Measurements from ENCODE around the gene SH3BP4.
A peak's percentile ranks its signal among the peaks of the same experiment; 100 is the strongest.

SH3BP4 gene

GRCh38 chr2:234940527-234940926 lies 11.3 kb upstream of the SH3BP4 start:
- no peak for DNase-seq (ENCODE audit: low read depth)
- H3K4me3 ChIP-seq (ENCODE audit: low read depth, low read length): no peak overlapping the region

GRCh38 chr2:234945339-234945873 lies 6.4 kb upstream of the SH3BP4 start:
- no peak overlapping the region for H3K4me3 ChIP-seq (ENCODE audit: low read depth, low read length)
- no peak for DNase-seq (ENCODE audit: low read depth)
- TF ChIP-seq CTCF (conservative IDR thresholded peaks at IDR 0.05; ENCODE audit: low read depth, low read length): no peak

More at GRCh38 chr2:234940527-234940926, 11.3 kb upstream of the SH3BP4 start:
- no peak for TF ChIP-seq CTCF (conservative IDR thresholded peaks at IDR 0.05; ENCODE audit: low read depth, low read length)

- TF ChIP-seq CTCF (conservative IDR thresholded peaks at IDR 0.05; ENCODE audit: low read depth, low read length): no peak
- no peak overlapping the region for H3K4me3 ChIP-seq (ENCODE audit: low read depth, low read length)
- no peak for DNase-seq (ENCODE audit: low read depth)
Observed at GRCh38 chr2:234947556-234947955, 4.3 kb upstream of the SH3BP4 start.

GRCh38 chr2:234949762-234950434 lies 1.9 kb upstream of the SH3BP4 start:
- no peak for TF ChIP-seq CTCF (conservative IDR thresholded peaks at IDR 0.05; ENCODE audit: low read depth, low read length)
- no peak overlapping the region for H3K4me3 ChIP-seq (ENCODE audit: low read depth, low read length)
- peak; percentile 100 for DNase-seq (ENCODE audit: low read depth)

- no peak for DNase-seq (ENCODE audit: low read depth)
- H3K4me3 ChIP-seq (ENCODE audit: low read depth, low read length): no peak overlapping the region
- TF ChIP-seq CTCF (conservative IDR thresholded peaks at IDR 0.05; ENCODE audit: low read depth, low read length): no peak
Observed at GRCh38 chr2:234950435-234950729, 1.4 kb upstream of the SH3BP4 start.

- peak; percentile 62 for DNase-seq (ENCODE audit: low read depth)
- peak overlapping the region; percentile 66 for H3K4me3 ChIP-seq (ENCODE audit: low read depth, low read length)
Observed at GRCh38 chr2:234950730-234951663, 820 bp upstream of the SH3BP4 start.

More at GRCh38 chr2:234950730-234951663, 820 bp upstream of the SH3BP4 start:
- peak; percentile 32 for TF ChIP-seq CTCF (conservative IDR thresholded peaks at IDR 0.05; ENCODE audit: low read depth, low read length)

All from choroid plexus epithelial cell (primary cell).